Mesendoderm (in vitro differentiated cells): ENCODE data around the gene PRSS2. TPM values are rescaled to one million over a fixed set of nuclear protein-coding genes. Genes with fewer than 3 reads are reported as not detected.

Experiments used
- small RNA-seq: library from polyadenylated mRNA; stranded (forward); fragments of <200 nt; extraction: miRNeasy Mini kit (QIAGEN cat#:217004); gene quantifications from one replicate; pipeline ENCODE3, GENCODE V24; 2013; ENCODE audit not compliant: insufficient read depth

PRSS2 gene

Small RNAs within 50 kb of the gene (small RNA-seq; reads per million reads assigned to genes)
- not detected for gene TRBD1
- gene TRBJ1-1 = not detected
- not detected for gene TRBJ1-2
- gene TRBJ1-3 = not detected
- not detected for gene TRBJ1-4
- gene TRBJ1-5 = not detected
- gene TRBJ1-6 = not detected
- gene TRBJ2-1 = not detected
- not detected for gene TRBJ2-2
- not detected for gene TRBJ2-2P
- gene TRBJ2-3 = not detected
- gene TRBJ2-4 = not detected
- gene TRBJ2-5 = not detected
- not detected for gene TRBJ2-6
- not detected for gene TRBJ2-7
